Breast epithelium (tissue), 4 donors: ENCODE measurements around the gene TALDO1. TPM values are rescaled to one million over a fixed set of nuclear protein-coding genes. Genes with fewer than 3 reads are reported as not detected.

Source experiments
- DNase-seq, 2 donors: peaks; one replicate each; pipeline ENCODE4 v3.0.0-alpha.2; 2019; ENCODE audit warnings: low spot score in 2 of 2
- H3K27ac ChIP-seq, 2 donors: fragments of 200-600 bp; sonication (generic) in 1 of 2; one replicate each; pipeline ENCODE4 v1.5.1; 2016 to 2019; ENCODE audit warnings: mild to moderate bottlenecking in 1 of 2
- H3K27me3 ChIP-seq, 2 donors: fragments of 200-600 bp; sonication (generic) in 1 of 2; one replicate each; pipeline versions ENCODE4 v1.5.1 to v1.6.0; 2017 to 2019; ENCODE audit warnings: control low read depth in 1 of 2, mild to moderate bottlenecking in 1 of 2
- H3K36me3 ChIP-seq: fragments of 200-600 bp; one replicate; pipeline ENCODE4 v1.5.1; 2019
- H3K4me1 ChIP-seq, 2 donors: fragments of 200-600 bp; sonication (generic); one replicate each; pipeline ENCODE4 v1.5.1; 2016 to 2019; ENCODE audit warnings: control low read depth in 1 of 2
- H3K4me3 ChIP-seq, 3 donors: fragments of 200-600 bp; sonication (generic); 1 replicate in 2 of 3; 2 replicates in 1 of 3; pipeline ENCODE4 v1.5.1; 2016 to 2019; ENCODE audit warnings: mild to moderate bottlenecking in 3 of 3, moderate library complexity in 2 of 3
- H3K9me3 ChIP-seq, 2 donors: fragments of 200-600 bp; sonication (generic) in 1 of 2; one replicate each; pipeline ENCODE4 v1.5.1; 2016 to 2019; ENCODE audit warnings: control low read depth in 1 of 2
- CTCF ChIP-seq, 3 donors: fragments of 450-650 bp; IDR thresholded peaks; one replicate each; pipeline ENCODE4 v1.5.1; 2016 to 2017; ENCODE audit warnings: antibody characterized with exemption in 3 of 3, mild to moderate bottlenecking in 3 of 3, moderate library complexity in 3 of 3
- POLR2A ChIP-seq: fragments of 450-650 bp; IDR thresholded peaks from one replicate; pipeline ENCODE4 v1.6.1; 2016; ENCODE audit warnings: antibody characterized with exemption, mild to moderate bottlenecking, moderate library complexity
- POLR2AphosphoS5 ChIP-seq, 3 donors: sonication (generic); formaldehyde crosslinking; IDR thresholded peaks; one replicate each; pipeline ENCODE4 v1.6.1; 2017; ENCODE audit warnings: antibody characterized with exemption in 3 of 3
- intact Hi-C: fragments of 100-400 bp; cut with DNase I; formaldehyde crosslinking; loops from one replicate; pipeline ENCODE4 v1.15.1; 2023; ENCODE audit warnings: low total_unique reads
- total RNA-seq, 3 donors: library from RNA; depleted of rRNA; stranded (reverse); fragments of >200 nt; gene quantifications; one replicate each; pipeline ENCODE4 v1.1.0, GENCODE V29; 2016

TALDO1 gene
- total RNA-seq, 3 donors from 2014 or later = 137 to 239 (median 141) TPM

GRCh38 chr11:707817-708420, 39.3 kb upstream of the TALDO1 start:
- H3K36me3 ChIP-seq = no peaks in the 10 kb centered on the region
- peak overlapping the region in 2 of 3 donors; percentile 72 to 95 for H3K4me3 ChIP-seq
- H3K27ac ChIP-seq = peak overlapping the region; percentile 93 to 96
- H3K4me1 ChIP-seq = peaks cover 5 to 18% of the 10 kb centered on the region in 2 donors
- intact Hi-C loops = no loop called here
- no peak for DNase-seq
- TF ChIP-seq CTCF (IDR thresholded peaks at IDR 0.05) (no peak), POLR2A (no peak), POLR2AphosphoS5 (IDR thresholded peaks at IDR 0.05) (no peak)
- H3K27me3 ChIP-seq = no peaks in the 10 kb centered on the region
- H3K9me3 ChIP-seq = no peaks in the 10 kb centered on the region

- no peaks in the 10 kb centered on the region for H3K27me3 ChIP-seq
- H3K4me1 ChIP-seq = peaks cover 5 to 15% of the 10 kb centered on the region in 2 donors
- H3K4me3 ChIP-seq = peak overlapping the region in 2 of 3 donors; percentile 72 to 95
- no peaks in the 10 kb centered on the region for H3K9me3 ChIP-seq
- intact Hi-C loops = no loop called here
- TF ChIP-seq POLR2AphosphoS5 (IDR thresholded peaks at IDR 0.05) = no peak
- no peak for TF ChIP-seq CTCF (IDR thresholded peaks at IDR 0.05)
- no peak for TF ChIP-seq POLR2A
- DNase-seq = no peak
- H3K27ac ChIP-seq = peak overlapping the region; percentile 93 to 96
- H3K36me3 ChIP-seq = no peaks in the 10 kb centered on the region
Measured at GRCh38 chr11:708511-708910, 38.8 kb upstream of the TALDO1 start.

GRCh38 chr11:709109-709997, 37.9 kb upstream of the TALDO1 start:
- no peaks in the 10 kb centered on the region for H3K36me3 ChIP-seq
- no peak for DNase-seq
- no peaks in the 10 kb centered on the region for H3K27me3 ChIP-seq
- TF ChIP-seq POLR2AphosphoS5 (IDR thresholded peaks at IDR 0.05) (no peak), CTCF (IDR thresholded peaks at IDR 0.05) (no peak), POLR2A (no peak)
- H3K9me3 ChIP-seq = no peaks in the 10 kb centered on the region
- peak overlapping the region; percentile 93 to 96 for H3K27ac ChIP-seq
- peak overlapping the region in 1 of 3 donors; percentile 56 for H3K4me3 ChIP-seq
- peaks cover 5 to 15% of the 10 kb centered on the region in 2 donors for H3K4me1 ChIP-seq
- intact Hi-C loops = no loop called here

GRCh38 chr11:714436-714835, 32.8 kb upstream of the TALDO1 start:
- intact Hi-C loops = no loop called here
- no peak overlapping the region for H3K27ac ChIP-seq
- TF ChIP-seq CTCF (IDR thresholded peaks at IDR 0.05) = no peak
- no peak for TF ChIP-seq POLR2A
- TF ChIP-seq POLR2AphosphoS5 (IDR thresholded peaks at IDR 0.05) = no peak
- peaks cover 0 to 4% of the 10 kb centered on the region in 2 donors for H3K4me1 ChIP-seq
- no peaks in the 10 kb centered on the region for H3K9me3 ChIP-seq
- H3K36me3 ChIP-seq = no peaks in the 10 kb centered on the region
- H3K4me3 ChIP-seq = no peak overlapping the region
- DNase-seq = no peak
- no peaks in the 10 kb centered on the region for H3K27me3 ChIP-seq
